ENCODE results near the gene JDP2.

- TF ChIP-seq, protein P1, sequence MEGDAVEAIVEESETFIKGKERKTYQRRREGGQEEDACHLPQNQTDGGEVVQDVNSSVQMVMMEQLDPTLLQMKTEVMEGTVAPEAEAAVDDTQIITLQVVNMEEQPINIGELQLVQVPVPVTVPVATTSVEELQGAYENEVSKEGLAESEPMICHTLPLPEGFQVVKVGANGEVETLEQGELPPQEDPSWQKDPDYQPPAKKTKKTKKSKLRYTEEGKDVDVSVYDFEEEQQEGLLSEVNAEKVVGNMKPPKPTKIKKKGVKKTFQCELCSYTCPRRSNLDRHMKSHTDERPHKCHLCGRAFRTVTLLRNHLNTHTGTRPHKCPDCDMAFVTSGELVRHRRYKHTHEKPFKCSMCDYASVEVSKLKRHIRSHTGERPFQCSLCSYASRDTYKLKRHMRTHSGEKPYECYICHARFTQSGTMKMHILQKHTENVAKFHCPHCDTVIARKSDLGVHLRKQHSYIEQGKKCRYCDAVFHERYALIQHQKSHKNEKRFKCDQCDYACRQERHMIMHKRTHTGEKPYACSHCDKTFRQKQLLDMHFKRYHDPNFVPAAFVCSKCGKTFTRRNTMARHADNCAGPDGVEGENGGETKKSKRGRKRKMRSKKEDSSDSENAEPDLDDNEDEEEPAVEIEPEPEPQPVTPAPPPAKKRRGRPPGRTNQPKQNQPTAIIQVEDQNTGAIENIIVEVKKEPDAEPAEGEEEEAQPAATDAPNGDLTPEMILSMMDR (IDR thresholded peaks at IDR 0.05), result no peak
- TF ChIP-seq POLR2A (IDR thresholded peaks at IDR 0.05), result no peak
Observed at GRCh38 chr14:75430116-75430515, 2.3 kb downstream of the JDP2 start.

Measured in body of pancreas (tissue), 4 donors.